SW 1271 (cell line): ENCODE measurements around the gene RBMS1.
"Not testable (repeated sequence)": the region's sequence is repeated elsewhere in the genome, so short reads cannot be mapped to it uniquely, and the experiment has no call there.

Experiments used
- DNase-seq, 2 experiments: peaks; one replicate each; lab custom pipeline; 2025; lab: John Stamatoyannopoulos, UW

Gene RBMS1

DNA sequence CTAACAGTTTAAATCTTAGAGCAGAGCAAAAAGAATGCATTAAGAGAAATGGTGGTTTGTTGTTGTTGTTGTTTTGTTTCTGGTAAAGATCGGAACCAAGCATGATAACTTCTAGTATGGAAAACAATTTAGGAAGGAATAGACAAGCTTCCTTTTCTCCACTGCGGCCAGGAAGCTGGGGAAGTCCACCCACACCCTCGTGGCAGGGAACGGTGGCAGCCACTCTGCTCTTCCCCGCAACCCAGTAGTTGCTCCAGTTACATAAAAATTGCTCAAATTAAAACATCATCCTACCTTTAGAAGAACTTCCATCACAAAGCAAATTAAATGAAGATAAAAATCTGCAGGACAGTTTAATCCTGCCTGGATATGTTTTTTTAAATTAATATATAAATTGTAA is 113.0 kb downstream of the RBMS1 start:
- no peak for DNase-seq

DNA sequence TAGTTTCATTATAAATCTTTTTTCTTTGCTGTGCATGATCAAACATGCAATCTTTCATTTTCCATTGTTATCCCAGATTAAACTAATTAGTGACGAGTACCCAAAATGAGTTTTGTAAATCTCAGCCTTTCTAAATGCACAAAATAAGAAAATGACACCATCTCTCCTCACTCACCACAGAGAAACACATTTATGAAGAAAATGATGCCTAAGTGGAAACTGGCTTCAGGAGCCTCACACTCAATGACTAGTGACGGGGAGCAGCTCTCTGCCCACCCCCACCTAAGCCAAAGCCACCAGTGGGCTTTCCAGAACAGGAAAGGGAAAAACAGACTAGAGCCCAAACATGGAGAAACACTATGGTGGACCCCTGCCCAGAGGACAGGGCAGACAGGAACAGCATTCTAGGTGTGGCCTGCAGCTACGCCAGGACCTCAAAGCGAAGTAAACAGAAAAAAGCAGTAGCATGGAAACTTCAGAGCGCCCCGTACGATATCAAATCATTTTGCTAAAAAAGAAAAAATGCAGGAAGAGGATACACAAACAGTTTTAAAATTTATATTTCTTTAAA is 113.5 kb downstream of the RBMS1 start:
- DNase-seq: no peak

DNA sequence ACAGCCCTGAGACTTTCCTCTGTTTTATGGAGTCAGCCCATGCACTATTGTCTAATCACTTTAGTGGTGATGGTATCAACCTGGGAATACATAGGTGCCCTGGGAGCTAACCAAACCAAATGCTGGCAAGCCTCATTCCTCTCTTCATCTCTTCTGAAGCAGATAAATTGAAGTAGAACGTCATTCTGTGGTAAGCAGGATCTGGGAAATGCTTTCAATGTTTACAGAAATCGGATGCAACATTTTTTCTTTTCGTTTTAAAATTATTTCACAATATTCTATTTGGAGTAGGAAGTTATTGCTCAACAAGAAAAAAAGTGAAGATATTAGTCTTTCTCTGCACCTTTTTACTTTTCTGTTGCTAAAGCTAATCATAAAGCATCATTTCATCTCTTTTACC is 114.2 kb downstream of the RBMS1 start:
- DNase-seq: no peak

DNA sequence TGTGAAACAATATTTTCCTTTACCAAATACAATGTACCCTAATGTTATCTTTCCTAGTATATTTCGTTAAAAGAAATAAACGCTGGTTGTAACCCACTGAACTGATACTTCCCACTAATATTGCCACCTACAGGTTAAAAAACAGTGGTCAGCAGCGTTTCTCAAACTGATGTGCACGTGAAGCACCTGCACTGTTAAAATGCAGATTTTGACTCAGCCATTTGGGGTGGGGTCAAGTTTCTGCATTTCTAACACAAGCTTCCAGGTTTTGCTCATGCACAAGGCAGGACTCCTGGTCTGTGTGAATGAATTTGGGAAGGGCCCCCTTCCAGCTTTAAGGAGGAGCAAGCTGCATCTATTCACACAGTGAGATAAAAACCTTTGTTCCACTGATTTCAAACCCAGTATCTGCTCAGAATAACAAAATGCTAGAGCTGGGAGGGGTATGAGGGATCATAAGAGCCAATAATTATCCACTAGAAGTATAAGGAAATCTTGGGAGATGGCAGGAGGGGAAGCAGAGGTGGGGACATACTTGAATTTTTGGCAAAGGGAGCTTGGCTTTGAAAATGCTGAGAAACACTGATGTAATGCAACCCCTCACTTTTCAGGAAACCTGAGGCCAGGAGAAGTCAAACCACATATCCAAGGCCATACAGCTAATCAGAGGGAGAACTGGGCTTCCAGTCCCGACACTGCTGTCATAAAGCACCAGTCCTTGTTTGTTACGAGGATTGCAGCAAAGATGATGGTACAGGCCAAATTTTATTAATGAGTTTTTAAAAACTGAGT is 116.2 kb downstream of the RBMS1 start:
- DNase-seq: peak in 1 of 2 experiments; percentile 17

- DNase-seq: no peak
These were observed 117.0 kb downstream of the RBMS1 start for GRCh38 chr2:160376576-160376975.

- peak in 1 of 2 experiments; percentile 42 for DNase-seq
These were observed 117.7 kb downstream of the RBMS1 start for GRCh38 chr2:160375802-160376469.

DNA sequence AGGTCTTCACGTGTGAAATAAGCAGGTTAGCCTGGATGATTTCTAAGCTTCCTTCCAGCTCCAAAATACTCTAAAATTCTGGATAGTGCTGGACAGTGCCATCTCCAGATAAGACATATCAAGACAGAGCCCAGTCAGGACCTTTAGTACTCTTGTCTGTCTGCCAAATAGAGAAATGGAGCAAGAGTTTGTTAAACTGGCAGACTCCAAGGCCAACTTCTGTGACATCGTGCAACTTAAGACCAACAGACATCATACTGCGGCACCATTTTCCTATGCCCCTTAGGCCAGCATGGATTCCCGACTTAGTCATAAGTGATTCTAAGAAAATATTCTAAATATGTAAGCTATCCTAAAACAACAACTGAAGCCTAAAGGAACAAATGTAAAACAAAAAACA is 118.6 kb downstream of the RBMS1 start:
- DNase-seq: peak in 1 of 2 experiments; percentile 31

DNA sequence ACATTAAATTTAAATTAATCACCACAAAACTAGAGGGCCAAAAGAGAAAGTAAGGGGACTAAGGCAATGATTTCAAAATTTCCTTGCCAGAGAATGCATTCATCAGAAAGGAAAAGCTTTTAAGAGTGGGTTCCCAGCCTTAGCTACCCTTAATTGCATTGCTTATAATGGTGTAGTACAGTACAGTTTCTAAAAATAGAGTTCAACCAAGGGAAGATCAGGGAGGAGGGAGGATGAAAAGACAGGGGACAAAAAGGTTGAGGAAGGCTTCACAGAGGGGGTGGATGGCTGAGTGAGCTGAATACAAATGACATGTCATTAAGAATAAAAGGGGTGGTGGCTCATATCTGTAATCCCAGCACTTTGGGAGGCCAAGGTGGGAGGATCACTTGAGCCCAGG is 119.9 kb downstream of the RBMS1 start:
- DNase-seq: no peak

- DNase-seq: no peak
These were observed 120.3 kb downstream of the RBMS1 start for GRCh38 chr2:160373263-160373662.

DNA sequence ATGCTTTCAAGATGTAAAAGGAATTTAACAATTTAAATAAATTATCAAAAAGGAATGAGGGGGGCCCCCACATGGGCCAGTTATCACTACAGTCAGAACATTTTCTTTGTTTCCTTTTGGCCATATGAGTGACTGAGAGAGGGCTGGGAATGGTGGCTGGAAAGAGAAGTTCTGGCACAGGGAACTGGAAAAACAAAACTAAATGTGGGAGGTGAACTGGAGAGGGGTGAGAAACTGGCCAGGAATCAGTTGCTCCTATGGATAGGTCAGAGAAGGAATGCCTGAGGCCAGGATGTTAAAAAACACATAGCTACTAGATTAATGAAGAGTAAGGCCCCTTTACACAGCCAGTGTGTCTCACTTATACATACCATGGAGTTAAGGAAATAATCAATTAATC is 121.0 kb downstream of the RBMS1 start:
- peak in 1 of 2 experiments; percentile 12 for DNase-seq

DNA sequence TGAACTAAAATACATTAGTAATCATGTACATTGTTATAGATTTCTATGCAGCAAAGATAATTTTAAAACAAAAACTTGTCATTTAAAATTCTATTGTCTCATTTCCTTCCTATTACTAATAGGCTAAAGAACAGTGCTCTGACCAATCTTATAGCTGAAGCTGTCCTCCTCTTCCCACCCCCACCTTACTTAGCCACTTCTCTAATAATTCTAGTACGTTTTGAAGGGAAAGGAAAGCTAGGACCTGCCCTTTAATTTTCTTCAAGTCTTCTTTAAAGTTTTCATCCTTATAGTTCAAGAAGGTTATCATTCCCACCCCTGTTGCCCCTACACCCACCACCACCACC is 121.6 kb downstream of the RBMS1 start:
- DNase-seq: no peak

DNA sequence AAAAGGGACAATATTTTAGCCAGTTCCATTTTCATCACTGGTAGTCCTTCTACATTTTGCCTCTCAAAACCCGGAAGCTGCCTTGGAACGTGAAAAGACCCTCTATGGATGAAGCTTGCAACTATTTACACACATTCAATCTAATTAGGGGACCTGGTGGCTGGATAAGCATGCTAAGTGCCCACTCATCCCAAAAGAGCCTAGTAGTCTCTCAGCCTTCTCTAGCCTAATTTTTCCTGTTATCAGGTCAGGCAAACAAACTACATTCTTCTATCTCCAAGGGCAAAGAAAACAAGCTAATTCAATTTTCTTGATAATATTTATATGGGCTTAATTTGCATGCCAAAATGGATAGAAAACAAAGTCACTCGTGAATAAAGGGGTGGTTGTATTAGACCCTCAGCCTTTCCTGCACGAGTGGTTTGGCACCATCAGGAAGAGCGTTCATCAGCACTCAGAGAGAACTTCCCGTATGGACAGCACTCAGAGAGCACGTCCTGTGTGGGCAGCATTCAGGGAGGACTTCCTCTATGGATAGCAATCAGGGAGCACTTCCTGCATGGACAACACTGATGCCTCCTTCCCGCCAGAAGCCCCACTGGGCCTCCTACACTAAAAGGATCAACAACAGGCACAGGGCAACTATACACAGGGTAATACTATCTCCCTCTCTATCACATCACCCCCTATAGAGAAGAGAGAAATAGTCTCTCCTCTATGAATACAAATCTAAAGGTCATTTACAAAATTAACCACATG is 122.2 kb downstream of the RBMS1 start:
- DNase-seq: no peak

DNA sequence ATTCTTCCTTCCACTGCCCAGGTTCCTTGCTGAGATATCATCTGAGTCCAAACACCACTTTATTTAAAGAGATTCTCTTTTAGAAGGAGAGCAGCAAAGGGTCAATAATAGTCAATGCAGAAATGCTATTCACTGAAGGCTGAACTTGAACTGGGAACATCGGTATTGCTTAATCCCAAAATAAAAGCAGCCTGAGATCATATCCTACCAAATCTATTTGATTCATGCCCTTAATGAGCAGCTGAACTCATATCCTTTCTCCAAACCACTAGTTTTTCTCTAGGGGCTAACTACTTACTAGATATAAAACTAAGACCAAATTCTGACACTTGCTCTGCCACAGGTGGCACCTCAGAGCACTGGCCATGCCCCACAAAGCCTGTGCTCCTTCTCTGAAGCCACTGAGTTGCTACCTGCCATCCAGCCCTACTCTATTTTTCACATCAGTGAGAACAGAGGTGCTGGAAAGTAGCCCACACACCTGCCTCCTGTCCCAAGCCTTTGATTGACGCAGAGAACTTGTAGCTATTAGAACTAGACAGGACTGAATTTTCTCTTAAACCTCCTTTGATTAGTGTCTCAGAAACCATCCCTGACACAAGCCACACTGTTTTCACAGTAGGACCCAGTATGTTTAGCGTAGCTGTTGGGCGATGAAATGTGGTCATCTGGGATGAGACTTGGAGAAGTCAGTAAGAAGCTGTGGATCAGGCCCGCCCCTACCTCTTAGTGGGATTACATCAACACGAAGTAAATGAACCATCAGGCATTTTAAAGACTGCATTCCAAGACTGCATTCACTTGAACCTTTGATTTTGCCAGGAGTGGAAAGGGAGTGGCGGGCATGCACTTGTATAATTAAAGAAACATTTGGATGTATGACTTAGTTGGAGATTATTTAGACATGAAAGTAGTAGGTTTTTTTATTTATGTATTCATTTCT is 124.3 kb downstream of the RBMS1 start:
- DNase-seq: no peak

DNA sequence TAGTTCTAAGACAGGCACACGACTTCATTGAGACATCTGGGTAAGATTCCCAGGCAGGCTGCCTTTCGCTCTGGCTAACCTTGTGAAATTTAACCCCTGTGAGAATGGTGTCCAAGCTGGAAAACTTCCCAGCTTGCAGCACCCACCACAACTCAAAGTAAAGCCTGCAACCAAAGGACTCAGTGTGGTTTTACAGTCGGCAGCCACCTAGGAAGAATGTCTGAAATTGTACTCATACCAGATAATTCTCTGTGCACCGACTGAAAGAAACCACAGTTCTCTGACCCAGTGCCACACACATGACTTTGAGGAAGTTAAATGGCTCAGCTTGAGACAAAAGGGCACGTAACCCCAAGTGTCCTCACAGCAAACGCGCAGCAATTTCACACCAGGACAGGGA is 125.7 kb downstream of the RBMS1 start:
- no peak for DNase-seq

DNA sequence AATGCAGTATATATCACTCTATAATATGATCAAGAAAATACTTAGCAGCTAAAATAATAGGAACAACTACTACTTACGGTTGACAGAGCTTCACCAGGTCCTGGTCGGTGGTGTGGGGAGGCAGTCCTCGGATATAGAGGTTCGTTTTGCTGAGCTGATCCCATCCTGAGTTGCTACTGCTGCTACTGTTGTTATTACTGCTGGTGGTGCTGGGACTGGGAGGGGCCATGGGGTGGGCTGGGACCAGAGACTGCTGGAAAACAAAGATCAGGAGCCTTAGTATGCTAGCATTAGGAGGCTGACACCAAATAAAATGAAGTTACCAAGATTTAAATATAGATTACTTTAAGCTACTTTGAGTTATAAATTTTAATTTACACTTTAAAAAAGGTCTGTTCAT is 126.5 kb downstream of the RBMS1 start:
- not testable (repeated sequence) for DNase-seq

DNA sequence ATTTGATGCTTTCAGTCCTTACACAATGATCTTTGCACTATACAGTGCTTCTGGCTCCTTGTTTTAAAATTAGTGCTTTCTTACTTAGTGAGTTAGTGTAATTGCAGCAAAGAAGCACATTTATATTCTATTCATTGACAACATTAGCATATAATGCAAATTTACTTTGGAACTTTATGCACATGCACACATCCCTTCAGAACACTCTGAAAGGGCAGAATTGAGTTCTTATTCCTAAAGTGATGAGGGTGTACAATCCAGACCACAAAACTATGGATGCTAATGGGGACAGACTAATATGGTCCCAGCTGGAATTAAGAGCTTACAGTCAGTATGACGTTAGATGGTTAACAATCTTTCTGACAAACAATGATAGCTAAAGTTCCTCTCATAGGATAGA is 127.1 kb downstream of the RBMS1 start:
- DNase-seq: no peak

- DNase-seq: no peak
These were observed 127.8 kb downstream of the RBMS1 start for GRCh38 chr2:160365716-160366367.

- DNase-seq: no peak
These were observed 129.2 kb downstream of the RBMS1 start for GRCh38 chr2:160364364-160364763.

- DNase-seq: no peak
These were observed 129.6 kb downstream of the RBMS1 start for GRCh38 chr2:160363961-160364360.

- DNase-seq: no peak
These were observed 130.6 kb downstream of the RBMS1 start for GRCh38 chr2:160363055-160363454.

- no peak for DNase-seq
These were observed 131.1 kb downstream of the RBMS1 start for GRCh38 chr2:160362541-160362940.
